OCI-LY7 (cell line): ENCODE measurements around the gene SLC6A17.

Experiments
- CTCF ChIP-seq: fragments of 200-600 bp; sonication (generic); conservative IDR thresholded peaks from 2 replicates; pipeline ENCODE4 v1.5.1; 2014; ENCODE audit warnings: mild to moderate bottlenecking, antibody characterized with exemption, low read length, moderate library complexity, mixed read lengths
- EZH2phosphoT487 ChIP-seq: fragments of 200-600 bp; sonication (generic); IDR thresholded peaks from 2 replicates; pipeline ENCODE4 v1.6.1; 2018; ENCODE audit warnings: low read depth, borderline replicate concordance, mild to moderate bottlenecking, mixed run types, antibody characterized with exemption, low read length, moderate library complexity, mixed read lengths

DNA sequence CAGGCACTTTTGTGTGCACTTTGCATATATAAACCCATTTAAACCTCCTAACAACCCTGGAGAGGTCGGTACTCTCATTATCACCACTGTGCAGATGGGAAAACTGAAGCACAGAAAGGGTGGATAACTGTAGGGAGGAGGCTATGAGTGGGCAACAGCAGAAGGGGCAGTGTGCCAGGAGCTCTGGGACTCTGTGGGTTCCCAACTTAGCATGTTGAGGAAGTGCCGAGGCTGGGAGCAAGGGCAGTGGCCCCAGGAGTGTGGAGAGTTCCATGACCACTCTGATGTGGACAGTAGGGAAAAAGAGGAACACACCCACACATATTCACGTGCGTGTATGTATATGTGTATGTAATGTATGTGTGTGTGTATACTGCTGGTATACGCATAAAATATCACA lies 34.2 kb downstream of the SLC6A17 start:
- TF ChIP-seq CTCF (no peak), EZH2phosphoT487 (no peak)
